Osteocyte (in vitro differentiated cells): ENCODE data around the gene FHIT. TPM values are rescaled to one million over a fixed set of nuclear protein-coding genes. Genes with fewer than 3 reads are reported as not detected.

Experiments used
- DNase-seq: peaks from one replicate; pipeline ENCODE4 v3.0.0; 2021; ENCODE audit warnings: mixed read lengths; ENCODE audit not compliant: unreplicated experiment; ENCODE audit errors: extremely low spot score
- H3K27ac Mint-ChIP-seq: one replicate; pipeline ENCODE4 v1.8.0; 2021; ENCODE audit warnings: mild to moderate bottlenecking, mixed read lengths; ENCODE audit not compliant: unreplicated experiment
- H3K27me3 Mint-ChIP-seq: one replicate; pipeline ENCODE4 v1.8.0; 2021; ENCODE audit warnings: mixed read lengths; ENCODE audit not compliant: unreplicated experiment
- H3K36me3 Mint-ChIP-seq: one replicate; pipeline ENCODE4 v1.8.0; 2021; ENCODE audit warnings: mixed read lengths; ENCODE audit not compliant: unreplicated experiment
- H3K4me1 Mint-ChIP-seq: one replicate; pipeline ENCODE4 v1.8.0; 2021; ENCODE audit warnings: mixed read lengths; ENCODE audit not compliant: unreplicated experiment
- H3K4me3 Mint-ChIP-seq: one replicate; pipeline ENCODE4 v1.8.0; 2021; ENCODE audit warnings: mild to moderate bottlenecking, moderate library complexity, mixed read lengths; ENCODE audit not compliant: unreplicated experiment
- H3K9me3 Mint-ChIP-seq: one replicate; pipeline ENCODE4 v1.8.0; 2021; ENCODE audit warnings: mixed read lengths; ENCODE audit not compliant: unreplicated experiment
- CTCF ChIP-seq: fragments of 200-600 bp; sonication (generic); IDR thresholded peaks from 2 replicates; pipeline ENCODE4 v1.5.0; 2021; ENCODE audit warnings: antibody characterized with exemption, mild to moderate bottlenecking, moderate library complexity
- total RNA-seq: library from RNA; stranded (reverse); gene quantifications from 2 replicates; pipeline ENCODE4 v1.2.1, GENCODE V29; 2021

FHIT gene
- total RNA-seq, 1 donor from 2014 or later, result 2.3 TPM

GRCh38 chr3:60344340-60344739 lies 906.9 kb downstream of the FHIT start:
- Mint-ChIP-seq H3K27me3 (peaks cover 3% of the 10 kb centered on the region), H3K4me1 (no peaks in the 10 kb centered on the region), H3K36me3 (no peaks in the 10 kb centered on the region), H3K4me3 (no peak overlapping the region), H3K9me3 (no peaks in the 10 kb centered on the region), H3K27ac (no peak overlapping the region)
- TF ChIP-seq CTCF, result no peak
- no peak for DNase-seq

DNA sequence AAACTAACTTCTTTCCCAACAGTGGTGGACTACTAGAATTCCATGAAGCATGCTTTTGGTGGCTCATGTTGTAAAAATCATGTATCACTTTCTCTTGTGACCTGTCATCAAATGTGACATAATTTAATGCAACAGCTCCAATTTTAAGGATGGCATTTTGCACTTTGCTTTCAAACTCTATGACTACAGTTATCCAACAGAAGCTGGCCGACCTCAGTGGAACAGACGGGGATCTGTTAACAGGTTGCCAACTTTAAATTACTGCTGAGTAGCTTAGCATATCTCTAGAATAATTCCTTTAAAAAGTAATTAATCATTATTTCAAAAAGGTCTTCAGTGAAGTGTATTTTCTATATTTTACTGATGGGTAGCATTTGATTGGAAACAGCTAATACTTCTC lies 907.4 kb downstream of the FHIT start:
- no peaks in the 10 kb centered on the region for H3K9me3 Mint-ChIP-seq
- H3K36me3 Mint-ChIP-seq, result no peaks in the 10 kb centered on the region
- TF ChIP-seq CTCF, result no peak
- H3K4me3 Mint-ChIP-seq, result no peak overlapping the region
- H3K27ac Mint-ChIP-seq, result no peak overlapping the region
- peaks cover 3% of the 10 kb centered on the region for H3K27me3 Mint-ChIP-seq
- no peak for DNase-seq
- no peaks in the 10 kb centered on the region for H3K4me1 Mint-ChIP-seq

GRCh38 chr3:60339304-60339703 lies 911.9 kb downstream of the FHIT start:
- Mint-ChIP-seq H3K4me1 (no peaks in the 10 kb centered on the region), H3K27me3 (peaks cover 3% of the 10 kb centered on the region), H3K9me3 (no peaks in the 10 kb centered on the region), H3K27ac (no peak overlapping the region), H3K36me3 (no peaks in the 10 kb centered on the region), H3K4me3 (no peak overlapping the region)
- no peak for TF ChIP-seq CTCF
- DNase-seq, result no peak

- Mint-ChIP-seq H3K27ac (no peak overlapping the region), H3K27me3 (peaks cover 3% of the 10 kb centered on the region), H3K4me3 (no peak overlapping the region), H3K4me1 (no peaks in the 10 kb centered on the region), H3K36me3 (no peaks in the 10 kb centered on the region), H3K9me3 (no peaks in the 10 kb centered on the region)
- no peak for TF ChIP-seq CTCF
- DNase-seq, result no peak
Observed at GRCh38 chr3:60337421-60337820, 913.8 kb downstream of the FHIT start.

GRCh38 chr3:60336061-60336460 lies 915.2 kb downstream of the FHIT start:
- no peak overlapping the region for H3K4me3 Mint-ChIP-seq
- no peak for DNase-seq
- H3K27ac Mint-ChIP-seq, result no peak overlapping the region
- H3K36me3 Mint-ChIP-seq, result no peaks in the 10 kb centered on the region
- TF ChIP-seq CTCF, result no peak
- H3K27me3 Mint-ChIP-seq, result no peaks in the 10 kb centered on the region
- no peaks in the 10 kb centered on the region for H3K9me3 Mint-ChIP-seq
- no peaks in the 10 kb centered on the region for H3K4me1 Mint-ChIP-seq
